Measurements from ENCODE around the gene SH3RF3. TPM values are rescaled to one million over a fixed set of nuclear protein-coding genes. Genes with fewer than 3 reads are reported as not detected.

Gene SH3RF3
- total RNA-seq, 2 donors from 2014 or later = 1.5 to 1.8 TPM

DNA sequence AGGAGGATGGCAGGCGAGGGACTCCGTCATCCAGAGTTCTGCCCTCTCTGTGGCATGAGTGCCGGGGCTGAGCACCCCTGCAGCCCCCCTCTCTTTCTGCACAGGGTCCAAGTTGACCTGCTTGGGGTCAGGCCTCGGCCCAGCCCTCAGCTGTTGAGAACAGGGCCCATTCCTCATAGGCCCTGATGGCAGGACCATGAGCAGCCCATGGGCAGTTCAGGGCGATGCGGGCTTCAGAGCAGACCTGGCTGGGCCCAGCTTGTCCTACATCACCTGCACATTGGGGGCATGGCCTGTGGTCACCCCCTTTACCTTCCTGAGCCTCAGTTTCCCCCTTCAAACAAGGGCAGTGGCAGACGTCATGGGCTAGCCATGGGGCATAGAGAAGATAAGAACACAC is 246.7 kb downstream of the SH3RF3 start:
- Histone ChIP-seq H3K27ac (ENCODE audit: low read depth, low read length) (no peak overlapping the region), H3K4me3 (ENCODE audit: low read length) (no peak overlapping the region), H3K9me3 (ENCODE audit: control insufficient read depth, low read length) (no peaks in the 10 kb centered on the region), H3K4me1 (ENCODE audit: control insufficient read depth, insufficient read depth, low read length) (no peaks in the 10 kb centered on the region), H3K36me3 (ENCODE audit: control insufficient read depth, insufficient read depth, low read length) (no peaks in the 10 kb centered on the region), H3K27me3 (ENCODE audit: control insufficient read depth, insufficient read depth, low read length, poor library complexity, severe bottlenecking) (peaks cover 6% of the 10 kb centered on the region), H3K9ac (ENCODE audit: extremely low read depth, low read length, poor library complexity, severe bottlenecking) (no peak overlapping the region)
- no peak overlapping the region for H3K27ac Mint-ChIP-seq
- TF ChIP-seq, protein P1, sequence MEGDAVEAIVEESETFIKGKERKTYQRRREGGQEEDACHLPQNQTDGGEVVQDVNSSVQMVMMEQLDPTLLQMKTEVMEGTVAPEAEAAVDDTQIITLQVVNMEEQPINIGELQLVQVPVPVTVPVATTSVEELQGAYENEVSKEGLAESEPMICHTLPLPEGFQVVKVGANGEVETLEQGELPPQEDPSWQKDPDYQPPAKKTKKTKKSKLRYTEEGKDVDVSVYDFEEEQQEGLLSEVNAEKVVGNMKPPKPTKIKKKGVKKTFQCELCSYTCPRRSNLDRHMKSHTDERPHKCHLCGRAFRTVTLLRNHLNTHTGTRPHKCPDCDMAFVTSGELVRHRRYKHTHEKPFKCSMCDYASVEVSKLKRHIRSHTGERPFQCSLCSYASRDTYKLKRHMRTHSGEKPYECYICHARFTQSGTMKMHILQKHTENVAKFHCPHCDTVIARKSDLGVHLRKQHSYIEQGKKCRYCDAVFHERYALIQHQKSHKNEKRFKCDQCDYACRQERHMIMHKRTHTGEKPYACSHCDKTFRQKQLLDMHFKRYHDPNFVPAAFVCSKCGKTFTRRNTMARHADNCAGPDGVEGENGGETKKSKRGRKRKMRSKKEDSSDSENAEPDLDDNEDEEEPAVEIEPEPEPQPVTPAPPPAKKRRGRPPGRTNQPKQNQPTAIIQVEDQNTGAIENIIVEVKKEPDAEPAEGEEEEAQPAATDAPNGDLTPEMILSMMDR (conservative IDR thresholded peaks at IDR 0.05) = no peak
- WGBS, 2 experiments (ENCODE audit: insufficient coverage in 1 of 2, insufficient read length in 1 of 2) = 83 to 91% methylated on average over 3 to 7 of the region's 7 CpGs
- H3K9me3 Mint-ChIP-seq = no peaks in the 10 kb centered on the region
- DNase-seq = peak; percentile 33
- no peaks in the 10 kb centered on the region for H3K36me3 Mint-ChIP-seq (ENCODE audit: low read depth)
- no peaks in the 10 kb centered on the region for H3K4me1 Mint-ChIP-seq
- no peak overlapping the region for H3K4me3 Mint-ChIP-seq
- no peaks in the 10 kb centered on the region for H3K27me3 Mint-ChIP-seq (ENCODE audit: insufficient read depth)

GRCh38 chr2:109376115-109376514 is 247.1 kb downstream of the SH3RF3 start:
- no peak overlapping the region for H3K27ac Mint-ChIP-seq
- Histone ChIP-seq H3K27me3 (ENCODE audit: control insufficient read depth, insufficient read depth, low read length, poor library complexity, severe bottlenecking) (peaks cover 6% of the 10 kb centered on the region), H3K9me3 (ENCODE audit: control insufficient read depth, low read length) (no peaks in the 10 kb centered on the region), H3K4me3 (ENCODE audit: low read length) (no peak overlapping the region), H3K27ac (ENCODE audit: low read depth, low read length) (no peak overlapping the region), H3K36me3 (ENCODE audit: control insufficient read depth, insufficient read depth, low read length) (no peaks in the 10 kb centered on the region), H3K9ac (ENCODE audit: extremely low read depth, low read length, poor library complexity, severe bottlenecking) (no peak overlapping the region), H3K4me1 (ENCODE audit: control insufficient read depth, insufficient read depth, low read length) (no peaks in the 10 kb centered on the region)
- H3K4me3 Mint-ChIP-seq = no peak overlapping the region
- no peaks in the 10 kb centered on the region for H3K36me3 Mint-ChIP-seq (ENCODE audit: low read depth)
- 82 to 86% methylated on average over 6 to 7 of the region's 7 CpGs for WGBS, 2 experiments (ENCODE audit: insufficient coverage in 1 of 2, insufficient read length in 1 of 2)
- peak; percentile 17 for DNase-seq
- TF ChIP-seq, protein P1 (conservative IDR thresholded peaks at IDR 0.05) = no peak
- H3K9me3 Mint-ChIP-seq = no peaks in the 10 kb centered on the region
- H3K4me1 Mint-ChIP-seq = no peaks in the 10 kb centered on the region
- no peaks in the 10 kb centered on the region for H3K27me3 Mint-ChIP-seq (ENCODE audit: insufficient read depth)

- DNase-seq = peak; percentile 30
- H3K9ac ChIP-seq (ENCODE audit: extremely low read depth, low read length, poor library complexity, severe bottlenecking) = no peak overlapping the region
- H3K4me1 ChIP-seq (ENCODE audit: control insufficient read depth, insufficient read depth, low read length) = peaks cover 2% of the 10 kb centered on the region
- no peak overlapping the region for H3K27ac ChIP-seq (ENCODE audit: low read depth, low read length)
- TF ChIP-seq, protein P1 (conservative IDR thresholded peaks at IDR 0.05) = no peak
- H3K4me3 ChIP-seq (ENCODE audit: low read length) = no peak overlapping the region
- no peaks in the 10 kb centered on the region for H3K27me3 Mint-ChIP-seq (ENCODE audit: insufficient read depth)
- H3K4me3 Mint-ChIP-seq = no peak overlapping the region
- H3K4me1 Mint-ChIP-seq = peaks cover 4% of the 10 kb centered on the region
- H3K36me3 Mint-ChIP-seq (ENCODE audit: low read depth) = no peaks in the 10 kb centered on the region
- WGBS, 2 experiments (ENCODE audit: insufficient coverage in 1 of 2, insufficient read length in 1 of 2) = 88 to 91% methylated on average over 6 to 13 of the region's 13 CpGs
- H3K27me3 ChIP-seq (ENCODE audit: control insufficient read depth, insufficient read depth, low read length, poor library complexity, severe bottlenecking) = peaks cover 6% of the 10 kb centered on the region
- H3K9me3 Mint-ChIP-seq = no peaks in the 10 kb centered on the region
- no peaks in the 10 kb centered on the region for H3K9me3 ChIP-seq (ENCODE audit: control insufficient read depth, low read length)
- no peak overlapping the region for H3K27ac Mint-ChIP-seq
- no peaks in the 10 kb centered on the region for H3K36me3 ChIP-seq (ENCODE audit: control insufficient read depth, insufficient read depth, low read length)
These were observed 247.9 kb downstream of the SH3RF3 start for GRCh38 chr2:109376796-109377495.
